Inflammatory macrophage treated with lipopolysaccharide for 1 hour (primary cell): ENCODE data around the gene PPP4R2.
"Not testable (repeated sequence)": the region's sequence is repeated elsewhere in the genome, so short reads cannot be mapped to it uniquely, and the experiment has no call there.

Source experiments
- DNase-seq, 2 donors: peaks; one replicate each; pipeline ENCODE4 v3.0.0-alpha.2; 2020 to 2022

The PPP4R2 gene

GRCh38 chr3:72977060-72977808 lies 19.4 kb upstream of the PPP4R2 start:
- DNase-seq = peak; percentile 96 to 98

- peak; percentile 57 to 69 for DNase-seq
Observed at GRCh38 chr3:72982609-72983366, 13.8 kb upstream of the PPP4R2 start.

GRCh38 chr3:72985576-72985975 lies 11.0 kb upstream of the PPP4R2 start:
- DNase-seq = no peak

- DNase-seq = peak; percentile 53 to 81
Observed at GRCh38 chr3:72990701-72991395, 5.8 kb upstream of the PPP4R2 start.

- DNase-seq = no peak
Observed at GRCh38 chr3:72991522-72991921, 5.1 kb upstream of the PPP4R2 start.

GRCh38 chr3:72993391-72993790 lies 3.2 kb upstream of the PPP4R2 start:
- DNase-seq = no peak

GRCh38 chr3:72995337-72995736 lies 1.3 kb upstream of the PPP4R2 start:
- no peak for DNase-seq

GRCh38 chr3:72996121-72996472 lies 514 bp upstream of the PPP4R2 start:
- no peak for DNase-seq

GRCh38 chr3:72997421-72997961 lies 880 bp downstream of the PPP4R2 start:
- peak; percentile 71 to 83 for DNase-seq

GRCh38 chr3:72998466-72998865 lies 1.9 kb downstream of the PPP4R2 start:
- DNase-seq = peak in 1 of 2 donors; percentile 25

GRCh38 chr3:72999951-73000350 lies 3.3 kb downstream of the PPP4R2 start:
- peak in 1 of 2 donors; percentile 57 for DNase-seq

GRCh38 chr3:73003050-73003449 lies 6.4 kb downstream of the PPP4R2 start:
- not testable (repeated sequence) for DNase-seq

- no peak for DNase-seq
Observed at GRCh38 chr3:73004316-73004715, 7.7 kb downstream of the PPP4R2 start.

- no peak for DNase-seq
Observed at GRCh38 chr3:73007992-73008712, 11.5 kb downstream of the PPP4R2 start.

- DNase-seq = no peak
Observed at GRCh38 chr3:73009008-73009407, 12.4 kb downstream of the PPP4R2 start.

- DNase-seq = no peak
Observed at GRCh38 chr3:73009750-73010149, 13.1 kb downstream of the PPP4R2 start.

GRCh38 chr3:73010158-73010557 lies 13.5 kb downstream of the PPP4R2 start:
- no peak for DNase-seq

GRCh38 chr3:73018298-73018697 lies 21.7 kb downstream of the PPP4R2 start:
- DNase-seq = no peak

GRCh38 chr3:73018790-73019441 lies 22.3 kb downstream of the PPP4R2 start:
- no peak for DNase-seq

GRCh38 chr3:73021301-73021835 lies 24.8 kb downstream of the PPP4R2 start:
- DNase-seq = peak; percentile 62 to 67

GRCh38 chr3:73024836-73025235 lies 28.2 kb downstream of the PPP4R2 start:
- no peak for DNase-seq
